IPS-15b (cell line): Measurements from ENCODE around the gene TMEM87B.
A peak's percentile ranks its signal among the peaks of the same experiment; 100 is the strongest.

Experiments used
- H3K27me3 ChIP-seq: one replicate; pipeline ENCODE4 v1.6.1; 2013; ENCODE audit warnings: low read length; ENCODE audit not compliant: control insufficient read depth, insufficient read depth
- H3K36me3 ChIP-seq: one replicate; pipeline ENCODE4 v1.6.1; 2013; ENCODE audit warnings: low read length; ENCODE audit not compliant: control insufficient read depth, insufficient read depth
- H3K4me1 ChIP-seq: one replicate; pipeline ENCODE4 v1.6.1; 2013; ENCODE audit warnings: mild to moderate bottlenecking, low read length; ENCODE audit not compliant: control insufficient read depth, insufficient read depth
- H3K4me3 ChIP-seq: one replicate; pipeline ENCODE4 v1.5.1; 2013; ENCODE audit warnings: low read depth, low read length
- H3K9ac ChIP-seq: one replicate; pipeline ENCODE4 v1.6.1; 2013; ENCODE audit warnings: low read depth, mild to moderate bottlenecking, low read length
- H3K9me3 ChIP-seq: one replicate; pipeline ENCODE4 v1.6.1; 2013; ENCODE audit warnings: mild to moderate bottlenecking, low read length; ENCODE audit not compliant: control insufficient read depth, insufficient read depth

TMEM87B gene, protein sequence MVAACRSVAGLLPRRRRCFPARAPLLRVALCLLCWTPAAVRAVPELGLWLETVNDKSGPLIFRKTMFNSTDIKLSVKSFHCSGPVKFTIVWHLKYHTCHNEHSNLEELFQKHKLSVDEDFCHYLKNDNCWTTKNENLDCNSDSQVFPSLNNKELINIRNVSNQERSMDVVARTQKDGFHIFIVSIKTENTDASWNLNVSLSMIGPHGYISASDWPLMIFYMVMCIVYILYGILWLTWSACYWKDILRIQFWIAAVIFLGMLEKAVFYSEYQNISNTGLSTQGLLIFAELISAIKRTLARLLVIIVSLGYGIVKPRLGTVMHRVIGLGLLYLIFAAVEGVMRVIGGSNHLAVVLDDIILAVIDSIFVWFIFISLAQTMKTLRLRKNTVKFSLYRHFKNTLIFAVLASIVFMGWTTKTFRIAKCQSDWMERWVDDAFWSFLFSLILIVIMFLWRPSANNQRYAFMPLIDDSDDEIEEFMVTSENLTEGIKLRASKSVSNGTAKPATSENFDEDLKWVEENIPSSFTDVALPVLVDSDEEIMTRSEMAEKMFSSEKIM

DNA sequence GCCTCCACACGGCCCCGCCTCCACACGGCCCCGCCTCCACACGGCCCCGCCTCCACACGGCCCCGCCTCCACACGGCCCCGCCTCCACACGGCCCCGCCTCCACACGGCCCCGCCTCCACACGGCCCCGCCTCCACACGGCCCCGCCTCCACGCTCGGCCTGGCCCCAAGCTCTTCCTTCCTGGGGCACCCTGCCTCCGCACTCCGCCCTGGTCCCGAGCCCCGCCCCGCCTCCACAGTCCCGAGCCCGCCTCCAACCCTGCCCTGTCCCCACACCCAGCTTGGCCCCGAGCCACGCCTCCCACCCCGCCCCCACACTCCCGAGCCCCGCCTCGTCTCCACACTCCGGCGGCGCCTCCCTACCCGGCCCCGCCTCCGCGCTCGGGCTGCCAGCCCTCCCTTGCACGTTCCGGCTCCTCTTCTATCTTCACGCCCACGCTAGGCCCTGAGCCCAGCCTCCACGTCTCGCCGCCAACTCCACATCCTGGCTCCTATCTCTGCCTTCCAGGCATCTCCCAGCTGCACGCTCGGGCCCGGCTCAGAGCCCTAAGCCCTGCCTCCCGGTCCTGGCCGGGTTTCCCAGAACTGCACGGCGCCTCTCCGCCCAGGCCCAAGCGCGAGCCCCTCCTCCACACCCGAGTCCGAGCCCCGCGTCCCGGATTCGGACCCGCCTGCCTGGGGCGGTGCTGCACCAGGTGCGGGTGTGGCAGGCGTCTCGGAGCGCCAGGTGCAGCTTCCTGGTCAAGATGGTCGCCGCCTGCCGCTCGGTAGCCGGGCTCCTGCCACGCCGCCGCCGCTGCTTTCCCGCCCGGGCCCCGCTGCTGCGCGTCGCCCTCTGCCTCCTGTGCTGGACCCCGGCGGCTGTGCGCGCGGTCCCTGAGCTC lies at the start of gene TMEM87B:
TSS of gene TMEM87B (plus strand) at position 423 of the 883 bp plus-strand sequence. CDS start at position 746, 323 bp downstream.
- peak within 1 kb of the TSS; percentile 54 for H3K9ac ChIP-seq
- peaks cover 3% of the 10 kb centered on the region for H3K27me3 ChIP-seq

DNA sequence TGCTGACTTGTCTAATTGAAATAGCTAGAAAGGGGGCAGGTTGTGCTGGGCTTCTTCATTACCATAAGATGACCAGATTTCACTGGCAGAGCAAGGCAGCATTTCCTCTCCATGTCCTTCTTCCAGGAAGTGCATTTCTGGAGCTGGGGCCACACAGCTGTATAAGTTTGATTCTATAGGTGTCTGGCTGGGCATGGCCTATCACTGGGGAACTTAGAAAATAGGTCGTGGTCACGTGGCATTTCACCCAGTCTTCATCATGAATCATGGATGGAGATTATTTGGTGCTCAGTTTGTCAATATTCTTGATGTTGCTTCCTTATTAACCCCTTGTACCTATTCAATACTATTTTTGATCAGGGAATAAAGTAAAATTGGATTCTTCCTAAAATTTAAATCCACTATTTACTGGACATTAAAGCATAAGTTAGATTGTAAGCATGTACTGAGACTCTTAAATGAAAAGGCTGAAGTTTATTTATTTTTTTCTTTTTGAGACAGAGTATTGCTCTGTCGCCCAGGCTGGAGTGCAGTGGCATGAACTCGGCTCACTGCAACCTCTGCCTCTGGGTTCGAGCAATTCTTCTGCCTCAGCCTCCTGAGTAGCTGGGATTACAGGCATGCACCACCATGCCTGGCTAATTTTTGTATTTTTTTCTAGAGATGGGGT lies 49.5 kb upstream of the TMEM87B start:
- Histone ChIP-seq H3K9me3 (no peaks in the 10 kb centered on the region), H3K4me1 (no peaks in the 10 kb centered on the region), H3K4me3 (no peak overlapping the region), H3K9ac (no peak overlapping the region), H3K36me3 (no peaks in the 10 kb centered on the region), H3K27me3 (no peaks in the 10 kb centered on the region)

More for the DNA sequence above, at the start of gene TMEM87B:
- no peaks in the 10 kb centered on the region for H3K36me3 ChIP-seq
- peaks cover 13% of the 10 kb centered on the region for H3K4me1 ChIP-seq
- peak within 1 kb of the TSS; percentile 88 for H3K4me3 ChIP-seq
- no peaks in the 10 kb centered on the region for H3K9me3 ChIP-seq

DNA sequence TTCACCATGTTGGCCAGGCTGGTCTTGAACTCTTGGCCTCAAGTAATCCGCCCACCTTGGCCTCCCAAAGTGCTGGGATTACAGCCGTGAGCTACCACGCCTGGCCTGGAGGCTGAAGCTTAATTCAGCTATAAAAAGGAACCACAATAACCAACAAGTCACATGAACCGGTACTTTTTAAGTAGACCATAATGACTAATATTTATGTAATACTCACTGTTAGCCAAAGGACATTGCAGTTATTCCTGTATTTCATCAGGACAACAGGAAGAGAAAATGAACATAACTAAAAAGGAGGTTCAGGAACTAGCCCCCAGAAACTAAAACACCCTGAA lies 49.0 kb upstream of the TMEM87B start:
- no peak overlapping the region for H3K4me3 ChIP-seq
- H3K9me3 ChIP-seq = no peaks in the 10 kb centered on the region

DNA sequence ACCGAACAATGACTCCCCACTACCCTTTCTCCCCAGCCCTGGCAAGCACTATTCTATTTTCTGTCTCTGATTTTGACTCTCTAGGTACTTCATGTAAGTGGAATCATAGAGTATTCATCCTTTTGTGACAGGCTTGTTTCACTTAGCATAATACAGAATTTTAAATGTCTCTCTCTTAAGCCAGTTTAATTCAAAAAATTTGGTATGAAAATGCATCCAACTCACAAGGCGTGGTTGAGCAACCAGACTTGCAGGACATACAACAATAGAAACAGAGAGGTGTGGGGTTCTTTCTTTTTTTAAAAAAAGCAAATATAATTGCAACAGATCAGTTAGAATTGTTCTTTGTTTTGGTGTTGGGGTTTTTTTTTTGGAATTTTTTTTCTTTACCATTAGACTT lies 47.6 kb upstream of the TMEM87B start:
- H3K4me3 ChIP-seq = no peak overlapping the region
- no peaks in the 10 kb centered on the region for H3K4me1 ChIP-seq
- no peak overlapping the region for H3K9ac ChIP-seq
- no peaks in the 10 kb centered on the region for H3K27me3 ChIP-seq
- H3K36me3 ChIP-seq = peaks cover 3% of the 10 kb centered on the region
- H3K9me3 ChIP-seq = no peaks in the 10 kb centered on the region

More for the DNA sequence above, 49.0 kb upstream of the TMEM87B start:
- H3K9ac ChIP-seq = no peak overlapping the region
- no peaks in the 10 kb centered on the region for H3K4me1 ChIP-seq
- H3K27me3 ChIP-seq = no peaks in the 10 kb centered on the region
- H3K36me3 ChIP-seq = peaks cover under 1% of the 10 kb centered on the region

DNA sequence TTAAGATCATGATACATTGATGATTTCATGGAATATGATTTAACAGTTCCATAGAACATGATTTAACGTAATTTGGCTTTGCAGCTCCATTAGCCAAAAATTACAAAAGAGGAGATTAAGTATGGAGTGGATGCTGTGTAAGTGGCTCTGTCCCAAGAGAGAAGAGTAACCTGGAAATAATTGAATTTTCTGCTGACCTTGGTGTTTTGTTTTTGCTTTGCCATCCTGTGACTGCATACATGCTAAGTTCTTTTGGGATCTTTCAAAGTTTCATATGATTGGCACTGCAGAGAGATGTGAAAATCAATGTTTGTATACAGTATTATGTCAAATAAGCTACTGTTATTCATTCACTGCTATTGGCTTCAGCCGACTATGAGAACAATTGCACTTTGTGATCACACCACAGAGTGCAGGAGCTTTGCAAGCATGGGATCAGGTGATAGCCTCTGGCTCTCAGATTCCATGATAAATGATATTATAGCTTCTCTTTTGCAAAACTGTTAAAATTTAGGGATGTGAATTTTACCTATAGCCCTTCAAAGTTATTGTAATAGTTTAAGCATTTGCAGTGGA lies 46.1 kb upstream of the TMEM87B start:
- Histone ChIP-seq H3K4me3 (no peak overlapping the region), H3K9ac (no peak overlapping the region), H3K9me3 (no peaks in the 10 kb centered on the region), H3K36me3 (peaks cover 3% of the 10 kb centered on the region), H3K4me1 (no peaks in the 10 kb centered on the region), H3K27me3 (no peaks in the 10 kb centered on the region)

DNA sequence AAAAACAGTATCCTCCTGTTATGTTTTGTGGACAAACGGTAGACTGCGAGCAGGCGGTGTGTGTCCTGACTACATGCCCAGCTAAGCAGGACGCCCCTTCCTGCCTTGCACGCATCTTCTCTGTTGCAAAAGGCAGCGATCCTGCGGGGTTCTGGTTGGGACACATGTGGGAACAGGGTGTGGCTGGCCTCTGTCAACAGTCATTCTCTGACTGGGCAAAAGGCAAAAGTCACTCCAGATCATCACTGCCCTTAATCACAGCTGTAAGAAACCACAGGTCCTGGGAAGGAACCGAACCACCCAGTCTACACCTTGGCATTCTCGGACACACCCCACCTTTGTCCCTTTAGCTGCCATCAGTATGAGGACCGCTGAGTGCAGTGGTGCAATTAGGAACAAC lies 44.3 kb upstream of the TMEM87B start:
- H3K9ac ChIP-seq = no peak overlapping the region

DNA sequence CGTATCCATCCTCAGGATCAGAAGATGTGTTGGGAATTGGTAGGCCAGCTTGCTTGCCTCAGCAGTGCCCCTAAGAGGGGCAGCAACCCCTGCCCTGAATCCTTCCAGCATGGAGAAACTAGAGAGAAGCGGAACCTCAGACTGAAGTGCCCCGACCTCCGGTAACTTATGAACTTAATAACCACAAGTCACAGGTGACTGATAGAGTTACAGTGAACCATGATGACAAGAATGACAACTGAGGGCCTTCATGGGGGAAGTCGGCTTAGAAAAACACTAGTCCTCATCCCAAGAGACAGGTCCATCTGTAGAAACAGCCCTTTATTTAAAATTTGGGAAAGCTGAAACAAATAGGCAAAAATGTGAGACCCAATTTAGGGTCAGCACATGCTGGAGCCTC lies 42.5 kb upstream of the TMEM87B start:
- Histone ChIP-seq H3K4me3 (no peak overlapping the region), H3K9me3 (no peaks in the 10 kb centered on the region), H3K36me3 (peaks cover 3% of the 10 kb centered on the region), H3K27me3 (no peaks in the 10 kb centered on the region), H3K4me1 (no peaks in the 10 kb centered on the region), H3K9ac (no peak overlapping the region)

More for the DNA sequence above, 44.3 kb upstream of the TMEM87B start:
- Histone ChIP-seq H3K27me3 (no peaks in the 10 kb centered on the region), H3K9me3 (no peaks in the 10 kb centered on the region), H3K4me1 (no peaks in the 10 kb centered on the region), H3K36me3 (peaks cover 3% of the 10 kb centered on the region), H3K4me3 (no peak overlapping the region)

DNA sequence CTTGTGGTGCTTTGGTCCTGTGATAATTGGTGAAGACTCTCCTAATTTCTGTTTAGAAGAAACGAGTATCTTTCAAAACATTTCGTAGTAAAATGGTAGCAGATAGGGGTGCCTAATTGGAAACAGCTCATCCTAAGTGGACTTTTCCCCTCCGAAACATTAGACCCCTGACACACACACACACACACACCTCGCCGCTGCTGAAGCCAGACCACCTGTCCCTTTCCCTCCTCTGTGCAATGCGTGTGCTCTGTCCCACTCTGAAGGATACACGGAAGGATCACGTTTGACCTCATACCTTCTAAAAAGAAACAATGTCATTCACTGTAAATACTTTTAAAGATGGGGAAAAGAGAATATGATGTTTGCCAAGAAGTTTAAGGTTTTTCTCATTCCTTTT lies 36.2 kb upstream of the TMEM87B start:
- Histone ChIP-seq H3K27me3 (no peaks in the 10 kb centered on the region), H3K36me3 (no peaks in the 10 kb centered on the region), H3K9ac (no peak overlapping the region), H3K4me1 (no peaks in the 10 kb centered on the region), H3K4me3 (no peak overlapping the region), H3K9me3 (no peaks in the 10 kb centered on the region)

DNA sequence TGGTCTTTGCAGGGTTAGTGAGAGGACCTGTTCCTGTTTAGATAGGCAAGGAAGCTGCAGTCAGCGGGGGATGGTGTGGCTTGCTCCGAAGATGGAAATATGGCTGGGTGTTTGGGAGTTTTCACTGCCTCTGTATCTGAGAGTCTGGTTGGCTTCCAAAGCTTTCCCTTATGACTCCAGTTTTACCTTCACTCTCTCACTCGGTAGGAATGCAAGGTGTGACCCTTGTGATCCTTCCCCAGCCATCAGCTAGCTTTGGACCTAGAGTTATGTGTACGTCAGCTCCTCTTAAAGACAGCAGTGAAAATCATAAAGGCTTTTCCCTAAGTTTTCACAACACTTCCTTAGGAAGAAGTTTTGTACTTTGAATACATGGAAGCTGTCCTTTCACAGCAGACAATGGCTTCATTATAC lies 35.5 kb upstream of the TMEM87B start:
- Histone ChIP-seq H3K4me3 (no peak overlapping the region), H3K36me3 (no peaks in the 10 kb centered on the region), H3K4me1 (no peaks in the 10 kb centered on the region), H3K9ac (no peak overlapping the region), H3K9me3 (no peaks in the 10 kb centered on the region), H3K27me3 (no peaks in the 10 kb centered on the region)

DNA sequence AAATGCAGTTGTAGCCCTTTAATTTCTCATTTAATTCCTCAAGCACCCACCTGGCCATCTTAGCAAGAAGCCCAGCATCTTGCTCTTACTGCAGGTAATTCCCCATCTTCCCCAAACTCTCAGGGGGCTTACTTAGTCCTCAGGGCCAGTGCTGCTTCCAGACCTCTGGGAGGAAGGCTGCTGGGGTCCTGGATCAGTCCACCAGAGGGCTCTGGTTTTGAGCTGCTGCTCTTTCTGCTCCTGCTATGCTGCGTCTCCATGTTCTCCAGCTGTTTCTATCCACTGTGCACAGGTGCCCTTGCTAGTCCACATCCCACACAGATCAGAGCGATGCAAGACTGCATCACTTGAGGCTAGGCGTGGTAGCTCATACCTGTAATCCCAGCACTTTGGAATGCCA lies 34.5 kb upstream of the TMEM87B start:
- Histone ChIP-seq H3K36me3 (peaks cover 3% of the 10 kb centered on the region), H3K27me3 (no peaks in the 10 kb centered on the region), H3K4me3 (no peak overlapping the region), H3K9ac (no peak overlapping the region), H3K9me3 (no peaks in the 10 kb centered on the region), H3K4me1 (no peaks in the 10 kb centered on the region)

DNA sequence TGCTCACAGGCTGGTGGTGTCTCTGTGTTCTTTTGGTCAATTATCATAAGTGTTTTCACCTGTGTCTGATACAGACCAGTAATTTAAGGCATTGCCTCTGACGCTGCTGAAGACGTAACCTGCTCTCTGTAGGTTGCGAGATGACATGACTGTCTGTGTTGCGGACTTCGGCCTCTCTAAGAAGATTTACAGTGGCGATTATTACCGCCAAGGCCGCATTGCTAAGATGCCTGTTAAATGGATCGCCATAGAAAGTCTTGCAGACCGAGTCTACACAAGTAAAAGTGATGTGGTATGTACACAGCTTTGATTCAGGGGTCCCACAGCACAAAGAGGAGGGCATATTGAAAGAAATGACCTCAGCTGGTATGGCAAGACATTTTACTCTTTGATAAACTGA lies 33.8 kb upstream of the TMEM87B start:
- H3K9ac ChIP-seq = no peak overlapping the region
- no peaks in the 10 kb centered on the region for H3K4me1 ChIP-seq
- no peaks in the 10 kb centered on the region for H3K27me3 ChIP-seq
- H3K36me3 ChIP-seq = peaks cover 3% of the 10 kb centered on the region
- no peak overlapping the region for H3K4me3 ChIP-seq
- no peaks in the 10 kb centered on the region for H3K9me3 ChIP-seq
